ENCODE results near the gene RELCH.
A peak's percentile ranks its signal among the peaks of the same experiment; 100 is the strongest.

The RELCH gene

GRCh38 chr18:62187543-62188510 lies 772 bp downstream of the RELCH start:
- no peak for DNase-seq

- no peak for DNase-seq
Observed at GRCh38 chr18:62189208-62189607, 2.2 kb downstream of the RELCH start.

- DNase-seq: no peak
Observed at GRCh38 chr18:62196079-62196478, 9.0 kb downstream of the RELCH start.

- DNase-seq: no peak
Observed at GRCh38 chr18:62196980-62197379, 9.9 kb downstream of the RELCH start.

- no peak for DNase-seq
Observed at GRCh38 chr18:62198259-62198658, 11.2 kb downstream of the RELCH start.

GRCh38 chr18:62199629-62200028 lies 12.6 kb downstream of the RELCH start:
- DNase-seq: no peak

- no peak for DNase-seq
Observed at GRCh38 chr18:62200121-62200914, 13.3 kb downstream of the RELCH start.

GRCh38 chr18:62201870-62202269 lies 14.8 kb downstream of the RELCH start:
- no peak for DNase-seq

GRCh38 chr18:62205824-62206223 lies 18.8 kb downstream of the RELCH start:
- DNase-seq: no peak

- DNase-seq: no peak
Observed at GRCh38 chr18:62206593-62206992, 19.5 kb downstream of the RELCH start.

GRCh38 chr18:62209046-62209445 lies 22.0 kb downstream of the RELCH start:
- DNase-seq: no peak

GRCh38 chr18:62210138-62210537 lies 23.1 kb downstream of the RELCH start:
- no peak for DNase-seq

- DNase-seq: no peak
Observed at GRCh38 chr18:62211325-62211828, 24.3 kb downstream of the RELCH start.

- DNase-seq: no peak
Observed at GRCh38 chr18:62214790-62215189, 27.7 kb downstream of the RELCH start.

- no peak for DNase-seq
Observed at GRCh38 chr18:62224229-62224628, 37.2 kb downstream of the RELCH start.

- no peak for DNase-seq
Observed at GRCh38 chr18:62226047-62226446, 39.0 kb downstream of the RELCH start.

- DNase-seq: no peak
Observed at GRCh38 chr18:62236252-62236651, 49.2 kb downstream of the RELCH start.

GRCh38 chr18:62239475-62239874 lies 52.4 kb downstream of the RELCH start:
- DNase-seq: no peak

GRCh38 chr18:62242955-62243354 lies 55.9 kb downstream of the RELCH start:
- no peak for DNase-seq

- DNase-seq: no peak
Observed at GRCh38 chr18:62245177-62245576, 58.1 kb downstream of the RELCH start.

- no peak for DNase-seq
Observed at GRCh38 chr18:62245699-62246098, 58.6 kb downstream of the RELCH start.

GRCh38 chr18:62248313-62248712 lies 61.3 kb downstream of the RELCH start:
- no peak for DNase-seq

- DNase-seq: peak; percentile 50
Observed at GRCh38 chr18:62249478-62250097, 62.5 kb downstream of the RELCH start.
